Cardiac fibroblast (primary cell): ENCODE results near the gene SH3RF1.
A peak's percentile ranks its signal among the peaks of the same experiment; 100 is the strongest.

Experiments used
- DNase-seq, 2 donors: peaks; one replicate each; pipeline versions ENCODE4 v3.0.0 to v3.0.0-alpha.2; 2010; ENCODE audit warnings: low read depth in 2 of 2
- H3K4me3 ChIP-seq, 2 donors: replicated peaks in 1 of 2; 1 replicate in 1 of 2; 2 replicates in 1 of 2; pipeline ENCODE4 v1.5.1; 2011; ENCODE audit warnings: low read depth in 2 of 2, low read length in 2 of 2, mild to moderate bottlenecking in 2 of 2, moderate library complexity in 1 of 2
- CTCF ChIP-seq: IDR thresholded peaks from one replicate; pipeline ENCODE4 v1.5.1; 2011; ENCODE audit warnings: low read depth, mild to moderate bottlenecking, low read length, inconsistent platforms

Gene SH3RF1

GRCh38 chr4:169121861-169122382 is 148.8 kb downstream of the SH3RF1 start:
- no peak overlapping the region for H3K4me3 ChIP-seq
- DNase-seq = no peak
- no peak for TF ChIP-seq CTCF

GRCh38 chr4:169120624-169121023 is 150.1 kb downstream of the SH3RF1 start:
- no peak overlapping the region for H3K4me3 ChIP-seq
- TF ChIP-seq CTCF = no peak
- no peak for DNase-seq

- TF ChIP-seq CTCF = no peak
- no peak overlapping the region for H3K4me3 ChIP-seq
- DNase-seq = no peak
These were observed 151.2 kb downstream of the SH3RF1 start for GRCh38 chr4:169119536-169119935.

- no peak for TF ChIP-seq CTCF
- H3K4me3 ChIP-seq = no peak overlapping the region
- peak; percentile 41 to 89 for DNase-seq
These were observed 153.1 kb downstream of the SH3RF1 start for GRCh38 chr4:169117591-169118081.

- no peak overlapping the region for H3K4me3 ChIP-seq
- no peak for TF ChIP-seq CTCF
- peak in 1 of 2 donors; percentile 74 for DNase-seq
These were observed 154.4 kb downstream of the SH3RF1 start for GRCh38 chr4:169116270-169116901.

GRCh38 chr4:169115897-169116254 is 154.9 kb downstream of the SH3RF1 start:
- peak; percentile 92 to 98 for DNase-seq
- H3K4me3 ChIP-seq = no peak overlapping the region
- peak; percentile 50 for TF ChIP-seq CTCF
